PFSK-1 (cell line): ENCODE data around the gene SEMA3E.

Source experiments
- FOXP2 ChIP-seq: optimal IDR thresholded peaks from 2 replicates; pipeline ENCODE3; 2011; ENCODE audit warnings: borderline replicate concordance, control low read depth, inconsistent platforms; ENCODE audit not compliant: insufficient read depth; ENCODE audit errors: extremely low read length, extremely low read depth
- POLR2AphosphoS5 ChIP-seq: IDR thresholded peaks from 2 replicates; pipeline ENCODE4 v1.6.1; 2012; ENCODE audit warnings: low read depth, mild to moderate bottlenecking, control low read depth, low read length, moderate library complexity
- SIN3A ChIP-seq: IDR thresholded peaks from 2 replicates; pipeline ENCODE4 v1.6.1; 2012; ENCODE audit warnings: mild to moderate bottlenecking, low read length, moderate library complexity, borderline replicate concordance; ENCODE audit not compliant: insufficient read depth
- TAF1 ChIP-seq: IDR thresholded peaks from 2 replicates; pipeline ENCODE4 v1.6.1; 2012; ENCODE audit warnings: low read length, control low read depth, borderline replicate concordance; ENCODE audit not compliant: insufficient read depth
- TF ChIP-seq, protein P1 (sequence below), 2 experiments: IDR thresholded peaks; 2 replicates each; pipeline versions ENCODE4 v1.6.1 to v1.8.0; 2011 to 2012; ENCODE audit warnings: low read depth in 2 of 2, low read length in 2 of 2, control low read depth in 1 of 2, inconsistent platforms in 1 of 2, mild to moderate bottlenecking in 1 of 2, moderate library complexity in 1 of 2; ENCODE audit not compliant: insufficient read depth in 1 of 2

SEMA3E gene

DNA sequence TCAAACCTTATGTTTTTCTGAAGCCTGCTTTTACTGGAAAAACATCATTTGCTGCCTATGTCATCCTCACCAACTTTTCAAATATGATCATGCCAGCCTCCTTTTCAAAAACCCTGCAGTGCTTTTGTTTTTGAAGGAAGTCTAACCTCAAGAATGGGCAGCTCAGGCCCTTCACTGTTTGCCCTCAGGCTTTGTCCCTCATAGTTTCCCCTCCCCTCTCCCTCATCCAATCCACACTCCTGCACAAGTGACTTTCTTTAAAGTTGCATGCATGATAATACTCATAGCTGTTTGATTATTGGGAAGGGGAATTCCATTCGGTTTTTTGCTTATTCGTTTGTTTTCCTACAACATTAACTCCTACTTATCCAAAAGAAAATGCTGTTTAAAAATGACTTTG lies 219.4 kb downstream of the SEMA3E start:
- TF ChIP-seq SIN3A (no peak), FOXP2 (no peak), POLR2AphosphoS5 (no peak), TAF1 (no peak)
- TF ChIP-seq, protein P1, sequence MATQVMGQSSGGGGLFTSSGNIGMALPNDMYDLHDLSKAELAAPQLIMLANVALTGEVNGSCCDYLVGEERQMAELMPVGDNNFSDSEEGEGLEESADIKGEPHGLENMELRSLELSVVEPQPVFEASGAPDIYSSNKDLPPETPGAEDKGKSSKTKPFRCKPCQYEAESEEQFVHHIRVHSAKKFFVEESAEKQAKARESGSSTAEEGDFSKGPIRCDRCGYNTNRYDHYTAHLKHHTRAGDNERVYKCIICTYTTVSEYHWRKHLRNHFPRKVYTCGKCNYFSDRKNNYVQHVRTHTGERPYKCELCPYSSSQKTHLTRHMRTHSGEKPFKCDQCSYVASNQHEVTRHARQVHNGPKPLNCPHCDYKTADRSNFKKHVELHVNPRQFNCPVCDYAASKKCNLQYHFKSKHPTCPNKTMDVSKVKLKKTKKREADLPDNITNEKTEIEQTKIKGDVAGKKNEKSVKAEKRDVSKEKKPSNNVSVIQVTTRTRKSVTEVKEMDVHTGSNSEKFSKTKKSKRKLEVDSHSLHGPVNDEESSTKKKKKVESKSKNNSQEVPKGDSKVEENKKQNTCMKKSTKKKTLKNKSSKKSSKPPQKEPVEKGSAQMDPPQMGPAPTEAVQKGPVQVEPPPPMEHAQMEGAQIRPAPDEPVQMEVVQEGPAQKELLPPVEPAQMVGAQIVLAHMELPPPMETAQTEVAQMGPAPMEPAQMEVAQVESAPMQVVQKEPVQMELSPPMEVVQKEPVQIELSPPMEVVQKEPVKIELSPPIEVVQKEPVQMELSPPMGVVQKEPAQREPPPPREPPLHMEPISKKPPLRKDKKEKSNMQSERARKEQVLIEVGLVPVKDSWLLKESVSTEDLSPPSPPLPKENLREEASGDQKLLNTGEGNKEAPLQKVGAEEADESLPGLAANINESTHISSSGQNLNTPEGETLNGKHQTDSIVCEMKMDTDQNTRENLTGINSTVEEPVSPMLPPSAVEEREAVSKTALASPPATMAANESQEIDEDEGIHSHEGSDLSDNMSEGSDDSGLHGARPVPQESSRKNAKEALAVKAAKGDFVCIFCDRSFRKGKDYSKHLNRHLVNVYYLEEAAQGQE (IDR thresholded peaks at IDR 0.05; ENCODE audit: insufficient read depth in 1 of 2, low read depth in 2 of 2, low read length in 2 of 2), result no peak

DNA sequence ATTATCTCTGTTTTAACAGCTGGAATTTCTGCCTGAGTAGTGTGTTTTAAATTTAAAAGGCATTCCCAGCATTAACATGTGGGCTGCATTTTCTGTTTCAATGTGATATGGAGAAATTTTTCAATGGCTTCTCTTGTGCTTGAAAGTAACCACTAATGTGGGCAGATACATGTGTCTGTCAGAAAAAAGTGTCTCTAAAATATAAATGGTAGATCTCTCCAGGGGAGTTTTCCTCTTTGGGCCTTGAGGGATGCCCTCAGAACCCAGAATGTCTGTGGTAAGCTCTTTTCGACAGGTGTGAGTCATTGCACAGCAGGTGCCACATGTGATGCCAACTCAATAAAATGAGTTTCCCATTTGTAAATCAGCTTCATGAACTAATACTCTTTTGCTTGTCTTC lies 221.1 kb downstream of the SEMA3E start:
- no peak for TF ChIP-seq SIN3A
- TF ChIP-seq, protein P1 (IDR thresholded peaks at IDR 0.05; ENCODE audit: insufficient read depth in 1 of 2, low read depth in 2 of 2, low read length in 2 of 2), result no peak

DNA sequence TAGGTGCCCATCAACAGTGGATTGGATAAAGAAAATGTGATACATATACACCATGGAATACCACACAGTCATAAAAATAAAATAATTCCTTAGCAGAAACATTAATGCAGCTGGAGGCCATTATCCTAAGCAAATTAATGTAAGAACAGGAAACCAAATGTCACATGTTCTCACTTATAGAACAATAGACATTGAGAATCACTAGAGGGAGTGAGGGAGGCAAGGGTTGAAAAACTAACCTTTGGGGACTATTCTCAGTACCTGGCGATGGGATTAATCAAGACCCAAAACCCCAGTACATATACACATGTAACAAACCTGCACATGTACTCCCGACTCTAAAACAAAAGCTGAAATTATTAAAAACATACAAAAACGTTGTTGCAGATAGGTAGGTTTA lies 222.6 kb downstream of the SEMA3E start:
- no peak for TF ChIP-seq FOXP2
- TF ChIP-seq, protein P1 (IDR thresholded peaks at IDR 0.05; ENCODE audit: insufficient read depth in 1 of 2, low read depth in 2 of 2, low read length in 2 of 2), result no peak

DNA sequence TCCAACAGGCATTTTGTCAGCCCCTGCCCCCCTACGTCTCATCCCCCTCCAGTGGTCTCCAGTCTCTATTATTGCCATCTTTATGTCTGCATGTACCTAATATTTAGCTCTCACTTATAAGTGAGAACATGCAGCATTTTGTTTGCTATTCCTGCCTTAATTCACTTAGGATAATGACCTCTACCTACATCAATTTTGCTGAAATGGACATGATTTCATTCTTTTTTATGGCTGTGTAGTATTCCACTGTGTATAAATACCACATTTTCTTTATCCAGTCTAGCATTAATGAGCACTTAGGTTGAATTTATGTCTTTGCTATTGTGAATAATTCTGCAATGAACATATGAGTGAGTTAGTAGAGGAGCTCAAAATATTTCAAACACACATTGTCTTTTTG lies 229.9 kb downstream of the SEMA3E start:
- no peak for TF ChIP-seq POLR2AphosphoS5
- TF ChIP-seq TAF1, result no peak
- no peak for TF ChIP-seq FOXP2
- TF ChIP-seq, protein P1 (IDR thresholded peaks at IDR 0.05; ENCODE audit: insufficient read depth in 1 of 2, low read depth in 2 of 2, low read length in 2 of 2), result no peak
- TF ChIP-seq SIN3A, result no peak

DNA sequence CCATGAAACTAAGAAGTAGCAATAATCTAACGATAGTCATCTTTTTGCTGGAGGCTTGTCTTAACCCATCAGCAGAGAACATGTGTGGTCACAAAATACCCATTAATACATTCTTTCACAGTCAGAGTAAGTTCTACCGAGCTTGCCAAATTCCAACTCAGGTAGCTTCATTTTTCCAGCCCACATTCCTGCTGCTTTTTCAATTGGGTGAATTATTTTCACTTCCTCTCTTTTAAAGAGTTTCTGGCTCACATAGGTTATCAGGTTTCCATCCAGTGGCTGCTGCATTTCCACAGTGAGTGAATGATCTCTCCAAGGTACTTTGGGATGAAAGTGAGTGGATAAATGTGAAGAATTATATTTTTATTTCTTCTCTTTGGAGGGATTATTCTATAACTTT lies 233.1 kb downstream of the SEMA3E start:
- TF ChIP-seq, protein P1 (IDR thresholded peaks at IDR 0.05; ENCODE audit: insufficient read depth in 1 of 2, low read depth in 2 of 2, low read length in 2 of 2), result peak; percentile 55 to 83; a peak in 3 of 4 replicates
- no peak for TF ChIP-seq SIN3A
